Measurements from ENCODE around the gene PDE11A.

The PDE11A gene

DNA sequence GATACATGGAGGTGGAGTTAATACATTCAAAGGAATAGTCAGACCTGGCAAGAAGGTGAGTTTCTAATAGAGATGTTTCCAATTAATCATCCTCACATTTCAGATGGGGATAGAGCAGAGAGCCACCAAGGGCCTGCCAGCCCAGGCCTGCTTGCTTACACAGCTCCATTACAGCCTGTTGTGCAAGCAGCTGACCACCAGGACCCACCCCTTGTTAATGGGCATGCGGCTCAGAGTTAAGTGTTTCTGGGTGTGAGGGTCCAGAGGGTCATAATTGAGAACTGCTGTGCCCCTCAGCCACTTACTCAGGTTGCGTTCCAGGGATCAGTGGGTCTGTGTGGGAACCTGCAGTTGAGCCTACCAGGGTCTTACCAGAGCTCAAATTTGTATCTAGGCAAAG lies 480.2 kb downstream of the PDE11A start:
- DNase-seq, result no peak

DNA sequence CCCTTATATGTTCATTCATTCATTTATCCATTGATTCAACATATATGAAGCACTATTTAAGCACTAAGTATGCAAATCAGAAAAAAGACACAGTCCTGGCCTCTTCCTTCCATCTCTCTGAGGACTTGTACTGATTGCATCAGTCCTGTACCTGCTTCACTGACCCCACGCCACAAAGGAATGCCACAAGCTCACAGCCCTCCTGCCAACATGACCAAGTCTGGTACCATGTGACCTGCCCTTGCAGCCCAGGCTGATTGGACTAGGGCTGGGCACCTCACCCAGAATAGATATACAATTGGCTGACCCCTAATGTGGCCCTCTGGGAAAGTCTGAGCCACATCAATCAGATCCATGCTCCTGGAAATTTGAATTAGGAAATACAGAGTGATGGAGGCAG lies 483.4 kb downstream of the PDE11A start:
- no peak for DNase-seq

DNA sequence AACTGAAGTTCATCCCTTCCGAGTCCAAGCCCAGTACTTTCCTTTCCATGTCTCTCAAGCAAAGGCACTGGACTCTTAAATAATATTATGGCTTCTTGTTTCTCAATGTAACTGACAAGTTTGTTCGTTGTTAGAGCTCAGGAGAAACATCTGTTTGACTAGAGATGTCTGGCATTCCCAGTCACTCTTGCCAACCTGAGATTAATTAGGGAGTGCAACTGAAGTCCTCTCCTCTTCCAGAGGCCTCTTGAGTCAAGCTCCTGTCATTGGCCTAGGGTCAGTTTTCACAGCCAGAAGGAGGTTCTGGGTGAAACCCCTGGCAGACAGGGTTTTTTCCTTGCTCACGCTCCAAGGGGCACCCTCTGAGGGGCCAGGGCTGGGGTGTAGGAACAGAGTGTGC lies 483.9 kb downstream of the PDE11A start:
- DNase-seq, result peak in 1 of 2 experiments; percentile 61

DNA sequence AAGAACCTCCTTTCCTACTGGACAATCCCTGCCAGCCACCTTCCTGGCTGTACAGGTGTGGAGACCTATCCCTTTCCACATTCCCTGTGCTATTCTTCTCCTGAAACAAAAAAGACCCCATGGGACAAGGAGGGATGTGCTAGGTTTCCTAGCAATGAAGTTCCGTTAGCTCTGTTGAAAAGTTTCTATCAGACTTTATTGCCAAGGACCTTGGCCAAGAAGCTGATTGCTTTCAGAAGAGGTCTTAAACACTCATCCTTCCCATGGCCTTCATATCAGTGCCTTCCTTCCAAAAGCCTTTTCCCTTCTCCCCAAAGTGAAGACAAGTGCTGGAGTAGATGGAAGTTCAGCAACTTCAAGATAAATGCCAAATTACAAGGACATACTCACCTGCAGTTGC lies 485.2 kb downstream of the PDE11A start:
- no peak for DNase-seq

DNA sequence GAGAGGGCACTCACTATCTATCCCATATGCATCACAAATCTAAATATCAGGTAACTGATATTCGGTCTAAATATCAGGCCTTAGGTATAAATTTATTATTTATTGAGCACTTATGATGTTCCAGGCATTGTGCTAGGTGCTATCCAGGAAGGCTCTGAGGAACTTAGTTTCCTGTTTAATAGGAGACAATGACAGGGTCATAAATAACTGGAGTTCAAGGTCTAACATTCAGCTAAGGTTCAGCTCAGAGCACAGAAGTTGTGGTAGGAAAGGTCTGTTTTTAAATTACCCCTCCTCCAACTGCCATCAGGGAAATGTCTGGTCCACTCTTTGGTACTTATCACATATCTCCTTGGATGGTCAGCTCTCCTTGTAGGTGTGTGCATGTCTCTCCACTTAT lies 486.4 kb downstream of the PDE11A start:
- no peak for DNase-seq

DNA sequence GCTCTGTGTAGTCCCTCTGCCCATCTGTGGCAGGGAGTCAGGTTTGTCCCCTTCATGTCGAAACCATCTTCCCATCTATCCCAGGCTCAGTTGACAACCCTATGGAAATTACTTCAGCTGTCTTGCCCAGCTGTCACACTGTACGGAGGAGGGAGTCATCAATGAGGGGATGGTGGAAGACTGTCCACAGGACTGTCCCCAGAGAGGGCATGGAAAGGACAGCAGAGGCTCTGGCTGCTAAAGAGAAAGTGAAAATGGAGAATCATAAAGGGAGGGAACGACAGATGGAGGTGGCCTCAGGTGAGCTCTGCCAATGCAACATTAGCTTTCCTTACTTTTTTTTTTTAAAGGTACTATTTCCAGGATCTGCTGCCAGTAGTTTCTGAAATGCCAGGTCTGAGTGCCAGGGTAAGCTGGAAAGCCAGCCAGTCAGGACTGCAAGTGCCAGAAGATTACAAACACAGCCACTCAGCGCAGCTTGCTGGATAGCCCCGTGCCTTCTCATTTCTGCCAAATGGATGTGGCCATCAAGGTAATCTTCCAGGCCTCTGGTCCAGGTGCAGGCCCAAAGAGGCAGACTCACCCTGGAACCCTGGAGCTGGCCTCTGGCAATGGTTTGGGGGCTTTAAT lies 487.2 kb downstream of the PDE11A start:
- peak; percentile 74 to 88 for DNase-seq

DNA sequence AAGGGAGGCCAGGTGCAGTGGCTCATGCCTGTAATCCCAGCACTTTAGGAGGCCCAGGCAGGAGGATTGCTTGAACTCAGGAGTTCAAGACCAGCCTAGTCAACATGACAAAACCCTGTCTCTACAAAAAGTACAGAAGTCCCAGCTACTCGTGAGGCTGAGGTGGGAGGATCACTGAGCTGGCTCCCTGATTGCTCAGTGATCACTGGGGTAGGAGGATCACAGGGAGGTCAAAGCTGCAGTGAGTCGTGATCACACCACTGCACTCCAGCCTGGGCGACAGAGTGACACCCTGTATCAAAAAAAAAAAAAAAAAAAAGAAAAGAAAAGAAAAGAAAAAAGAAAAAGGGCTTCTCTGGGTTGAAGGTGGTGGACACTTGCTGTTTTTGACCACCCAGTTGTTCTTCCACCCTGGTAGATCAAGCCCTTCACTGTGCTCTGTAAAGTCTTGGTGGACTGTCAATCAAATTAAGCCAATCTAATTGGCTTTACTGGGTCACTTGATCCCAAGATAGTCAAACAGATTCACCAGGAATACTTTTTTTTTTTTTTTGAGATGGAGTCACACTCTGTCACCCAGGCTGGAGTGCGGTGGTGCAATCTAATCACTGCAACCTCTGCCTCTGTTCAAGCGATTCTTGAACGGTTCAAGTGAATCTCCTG lies 488.4 kb downstream of the PDE11A start:
- DNase-seq, result no peak

DNA sequence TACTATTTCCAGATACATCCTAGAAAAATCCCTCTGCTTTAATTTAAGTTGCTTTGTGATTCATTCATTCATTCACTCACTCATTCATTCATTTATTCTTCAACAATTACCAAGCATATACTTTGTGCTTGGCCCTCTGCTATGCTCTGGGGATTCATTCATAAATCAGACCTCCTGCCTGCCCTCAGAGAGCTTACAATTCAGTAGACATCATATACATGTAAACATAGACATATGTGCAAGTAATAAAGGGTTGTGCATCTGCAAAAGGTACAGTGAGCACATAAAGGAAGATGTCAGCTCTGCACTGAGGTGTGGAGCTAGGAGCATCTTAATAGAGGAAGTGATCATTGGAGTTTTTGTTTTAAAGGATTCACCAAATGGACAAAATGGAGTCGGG lies 490.6 kb downstream of the PDE11A start:
- DNase-seq, result no peak

DNA sequence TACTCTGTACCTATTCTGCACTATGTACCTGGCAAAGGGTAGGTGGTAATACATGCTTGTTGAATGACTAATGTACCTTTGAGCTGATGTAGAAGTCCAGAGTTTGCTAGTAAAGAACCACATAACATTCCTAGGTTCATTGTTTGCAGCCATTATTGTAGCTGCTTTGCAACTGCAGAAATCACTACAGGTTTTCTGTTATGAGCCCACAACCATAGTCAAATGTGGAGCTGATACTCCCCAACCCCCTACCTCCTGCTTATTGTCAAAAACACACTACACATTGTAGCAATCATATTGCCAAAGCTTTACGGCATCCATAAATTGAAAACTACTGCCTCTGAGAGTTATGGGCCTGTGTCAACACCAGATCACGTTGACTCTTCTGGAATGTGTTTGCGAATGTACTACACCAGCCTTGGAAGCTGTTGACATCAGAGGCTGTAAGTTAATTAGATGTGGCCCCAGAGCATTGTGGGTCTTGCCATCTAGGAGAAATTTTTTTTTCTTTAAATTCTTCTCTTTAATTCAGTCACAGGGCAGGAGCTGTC lies 493.0 kb downstream of the PDE11A start:
- DNase-seq, result no peak

DNA sequence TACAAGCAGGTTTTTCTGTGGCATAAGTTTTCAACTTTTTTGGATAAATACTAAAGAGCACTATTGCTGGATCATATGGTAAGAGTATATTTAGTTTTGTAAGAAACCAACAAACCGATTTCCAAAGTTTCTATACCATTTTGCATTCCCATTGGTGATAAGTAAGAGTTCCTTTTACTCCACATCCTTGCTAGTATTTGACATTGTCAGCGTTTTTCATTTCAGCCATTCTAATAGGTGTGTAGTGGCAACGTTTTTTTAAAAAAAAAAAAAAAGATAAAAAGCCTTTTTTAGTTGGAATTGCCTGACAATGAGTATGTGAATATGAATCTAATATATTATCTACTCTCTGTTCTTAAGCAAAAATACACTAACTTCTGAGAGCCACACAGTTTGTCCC lies 494.1 kb downstream of the PDE11A start:
- no peak for DNase-seq

DNA sequence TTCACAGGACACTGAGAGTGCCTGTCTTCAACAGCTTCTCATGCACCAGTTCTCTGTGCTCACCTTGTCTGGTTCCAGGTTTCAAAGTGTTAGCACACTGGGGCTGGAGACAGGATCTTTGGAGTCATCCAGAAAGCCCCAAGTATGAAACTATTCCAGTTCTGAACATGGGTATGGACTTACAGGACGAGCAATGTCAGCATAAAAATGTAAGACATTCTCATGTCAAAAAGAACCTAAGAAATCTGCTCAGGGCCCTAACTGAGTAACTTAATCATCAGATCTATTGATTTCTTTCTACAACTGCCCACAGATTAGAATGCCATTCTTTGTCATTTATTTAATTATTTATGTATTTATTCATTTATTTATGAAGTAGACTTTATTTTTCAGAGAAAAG lies 495.5 kb downstream of the PDE11A start:
- DNase-seq, result no peak

DNA sequence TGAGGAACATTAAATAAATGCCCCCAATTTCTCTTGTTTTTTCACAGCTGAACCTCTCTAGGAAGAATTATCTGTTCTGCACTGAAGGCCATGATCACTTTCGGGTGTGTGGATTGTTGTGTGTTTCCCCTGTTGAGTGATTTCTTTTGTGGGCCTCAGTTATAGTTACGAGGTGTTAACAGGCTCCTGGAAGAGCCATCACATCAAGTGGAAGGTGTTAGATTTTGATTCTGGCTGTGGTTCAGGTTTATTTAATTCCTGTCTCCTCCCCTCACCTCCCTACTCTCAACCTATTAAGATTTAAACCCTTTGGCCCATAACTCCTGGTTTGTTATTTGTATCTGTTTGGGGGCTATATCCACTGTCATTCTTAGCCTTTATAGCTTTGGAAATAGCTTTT lies 497.2 kb downstream of the PDE11A start:
- DNase-seq, result no peak

DNA sequence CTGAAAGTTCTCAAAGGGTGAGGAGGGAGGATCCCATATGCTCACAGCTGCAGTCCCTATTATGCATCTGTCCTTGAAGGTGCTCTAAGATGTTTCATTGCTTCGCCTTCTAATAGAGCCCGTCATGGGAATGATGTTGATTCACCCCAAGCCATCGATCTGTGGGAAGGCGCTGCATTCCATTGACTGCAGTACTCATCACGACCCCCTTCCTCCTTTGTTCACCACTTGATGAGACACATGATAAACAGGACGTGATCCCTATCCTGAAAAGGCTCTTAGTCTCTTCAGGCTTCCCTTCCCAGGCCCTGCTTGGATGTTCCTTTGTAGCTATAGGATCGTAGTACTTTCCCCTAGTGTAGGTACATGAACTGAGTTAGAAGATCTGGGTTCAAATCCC lies 498.2 kb downstream of the PDE11A start:
- DNase-seq, result no peak

All from NCI-H446 (cell line).